IPS DF 4.7 (cell line): ENCODE results near the gene TRNT1.
A peak's percentile ranks its signal among the peaks of the same experiment; 100 is the strongest.

Source experiments
- DNase-seq: peaks from one replicate; pipeline ENCODE4 v3.0.0-alpha.2; 2013; ENCODE audit warnings: low spot score; ENCODE audit errors: extremely low read depth

The TRNT1 gene

DNA sequence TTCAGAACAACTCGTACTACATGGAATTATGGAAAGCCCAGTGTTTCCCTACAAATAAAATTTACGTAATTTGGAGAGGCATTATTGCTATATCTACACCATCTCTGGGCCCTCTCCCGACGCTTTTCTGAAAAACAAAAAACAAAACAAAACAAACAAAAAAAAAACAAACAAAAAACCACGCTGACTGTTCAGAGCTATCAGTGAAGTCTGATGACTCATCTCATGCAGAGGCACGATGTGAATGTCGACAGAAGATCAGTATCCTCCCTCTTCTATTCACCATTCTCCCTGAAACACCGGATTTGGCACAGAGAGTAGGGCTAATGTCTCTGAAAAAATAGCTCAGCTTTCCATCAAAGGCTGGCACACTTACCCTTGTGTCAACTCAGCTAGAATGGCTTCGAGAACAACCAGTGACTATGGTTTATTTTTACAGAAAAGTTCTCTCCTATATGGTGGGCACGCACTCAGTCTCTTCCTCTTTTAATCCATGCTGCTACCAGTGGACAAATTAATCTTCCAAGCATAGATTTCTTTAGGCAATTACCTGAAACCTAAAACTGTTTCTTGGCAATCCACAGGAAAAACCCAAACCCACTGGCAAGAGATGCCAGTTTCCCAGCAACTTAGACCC is 51.2 kb downstream of the TRNT1 start:
- no peak for DNase-seq

GRCh38 chr3:3178498-3179328 is 52.0 kb downstream of the TRNT1 start:
- DNase-seq, result no peak

GRCh38 chr3:3179407-3180094 is 52.8 kb downstream of the TRNT1 start, which contains the start of gene CRBN:
Gene CRBN (minus strand): TSS chr3:3179691. CDS start chr3:3179687, 4 bp downstream.
- no peak for DNase-seq

DNA sequence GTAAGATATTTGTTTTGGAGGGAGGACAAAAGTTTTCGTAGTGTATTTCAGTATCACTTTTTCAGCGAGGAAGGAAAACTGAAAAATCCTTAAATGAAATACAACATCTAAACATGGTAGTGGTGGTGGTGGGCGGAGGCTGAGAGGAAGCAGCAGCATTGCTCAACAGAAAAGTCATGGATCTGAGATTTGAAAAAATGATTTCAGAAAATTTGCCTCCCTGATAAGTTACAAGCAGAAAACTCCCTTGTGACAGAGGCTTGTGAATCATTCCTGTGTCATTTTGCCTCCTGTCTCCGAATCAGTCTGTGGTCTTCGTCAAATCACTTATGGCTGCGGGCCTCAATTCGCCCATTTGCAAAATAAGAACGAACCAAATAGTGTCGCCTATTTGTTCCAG is 53.7 kb downstream of the TRNT1 start:
- no peak for DNase-seq

DNA sequence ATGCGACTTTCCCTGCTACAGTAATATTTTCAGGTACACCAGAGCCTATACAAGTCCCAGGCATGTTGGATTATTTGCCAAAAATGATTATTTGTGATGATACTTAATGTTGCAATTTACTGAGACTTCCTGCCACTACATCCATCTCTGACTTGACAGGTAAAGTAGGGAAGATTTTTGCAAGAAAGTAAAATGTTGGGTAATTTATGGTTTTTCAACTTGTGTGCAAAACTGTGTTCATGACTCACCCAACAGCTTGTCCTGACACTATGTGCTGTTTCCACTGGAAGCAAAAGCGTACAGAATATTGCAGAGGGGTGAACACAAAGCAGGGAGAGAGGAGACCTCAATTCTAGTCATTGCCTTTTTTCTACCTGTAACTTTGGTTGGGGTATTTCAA is 58.1 kb downstream of the TRNT1 start:
- no peak for DNase-seq

DNA sequence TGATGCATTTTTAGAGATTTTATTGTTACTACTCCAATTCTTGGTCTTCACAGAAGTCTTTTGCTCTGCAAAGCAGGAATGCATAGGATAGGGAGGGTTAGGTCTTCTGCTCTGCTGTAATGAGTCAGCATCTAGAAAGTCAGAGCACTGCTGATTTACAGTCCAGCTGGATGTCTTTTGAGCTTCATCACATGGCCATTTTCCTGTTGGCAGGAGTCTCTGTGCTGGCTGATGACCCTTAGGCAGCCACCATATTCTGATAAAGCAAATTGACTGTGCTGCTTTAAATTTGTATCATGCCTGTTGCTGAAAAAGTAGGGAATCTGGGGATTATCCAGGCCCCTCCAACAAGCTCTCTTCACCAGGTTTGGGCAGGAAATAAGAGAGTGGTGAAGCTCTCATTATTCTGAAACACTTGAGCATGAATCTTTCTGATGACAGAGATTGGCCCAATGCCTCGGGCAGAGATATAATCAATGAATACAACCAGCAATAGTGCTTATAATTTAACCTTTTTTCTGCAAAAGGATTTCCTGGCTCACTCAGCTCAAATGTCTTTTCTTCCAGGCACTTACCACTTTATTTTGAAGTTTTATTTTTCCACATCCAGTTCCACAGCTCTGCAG is 62.5 kb downstream of the TRNT1 start:
- DNase-seq, result no peak

- DNase-seq, result no peak
Measured at GRCh38 chr3:3189961-3190360, 63.2 kb downstream of the TRNT1 start.

- no peak for DNase-seq
Measured at GRCh38 chr3:3191675-3192285, 65.0 kb downstream of the TRNT1 start.

DNA sequence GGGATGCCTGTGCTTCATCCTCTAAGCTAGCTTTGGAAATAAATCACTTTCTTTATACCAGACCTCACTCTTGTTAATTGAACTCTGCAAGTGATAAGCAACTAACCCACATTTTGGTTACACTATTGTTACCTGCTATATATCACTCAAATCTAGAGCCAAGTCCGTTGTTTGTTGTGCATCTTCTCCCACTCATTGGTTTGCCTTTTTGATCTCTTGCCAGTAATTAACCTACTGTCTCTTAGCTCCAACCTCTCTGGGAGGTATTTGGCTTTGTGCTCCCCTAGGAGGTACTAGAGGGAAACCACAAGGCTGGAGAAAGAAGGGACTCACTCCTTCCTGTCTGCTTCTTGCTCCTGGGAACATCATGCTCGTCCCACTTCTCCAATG is 65.5 kb downstream of the TRNT1 start:
- no peak for DNase-seq

DNA sequence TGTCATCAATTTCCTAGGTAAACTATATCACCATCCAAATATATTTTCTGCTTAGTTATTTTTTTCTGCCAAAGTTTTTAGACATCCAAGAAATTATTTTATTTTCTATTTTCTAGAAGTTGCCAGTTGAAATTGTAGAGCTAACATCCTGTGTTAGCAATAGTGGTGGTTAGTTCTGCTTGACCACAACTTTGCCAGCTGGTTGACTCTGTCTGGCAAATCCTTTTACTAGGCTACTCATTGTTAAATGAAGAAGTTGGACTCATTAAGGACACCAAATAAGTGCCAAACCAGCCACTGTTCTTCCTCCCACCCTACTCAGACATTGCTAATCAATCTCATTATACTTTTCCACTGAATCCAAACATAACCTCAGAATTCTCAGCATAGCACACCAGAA is 68.1 kb downstream of the TRNT1 start:
- no peak for DNase-seq

GRCh38 chr3:3196148-3196861 is 69.6 kb downstream of the TRNT1 start:
- peak; percentile 7 for DNase-seq
